ENCODE data around the gene MLIP.
"Not testable (repeated sequence)": the region's sequence is repeated elsewhere in the genome, so short reads cannot be mapped to it uniquely, and the experiment has no call there.

The MLIP gene

DNA sequence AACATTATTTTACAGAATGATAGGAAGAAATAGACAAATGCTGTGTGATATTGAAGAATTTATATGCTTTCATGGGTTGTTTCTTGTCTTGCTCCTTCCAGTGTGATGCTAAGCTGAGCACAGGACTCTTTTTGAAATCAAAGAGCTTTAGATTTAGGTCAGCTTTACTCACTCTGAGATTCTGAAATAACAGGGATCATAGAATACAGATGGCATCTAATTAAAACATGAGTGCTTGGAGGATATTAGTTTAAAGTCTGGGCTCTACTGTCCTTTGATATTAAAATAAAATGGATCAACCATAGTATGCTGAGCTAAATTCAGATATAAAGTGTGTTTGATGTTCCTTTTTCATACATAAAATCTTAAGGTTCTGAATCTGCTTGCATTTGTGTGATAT is 29.6 kb downstream of the MLIP start:
- DNase-seq (ENCODE audit: low read depth): no peak

DNA sequence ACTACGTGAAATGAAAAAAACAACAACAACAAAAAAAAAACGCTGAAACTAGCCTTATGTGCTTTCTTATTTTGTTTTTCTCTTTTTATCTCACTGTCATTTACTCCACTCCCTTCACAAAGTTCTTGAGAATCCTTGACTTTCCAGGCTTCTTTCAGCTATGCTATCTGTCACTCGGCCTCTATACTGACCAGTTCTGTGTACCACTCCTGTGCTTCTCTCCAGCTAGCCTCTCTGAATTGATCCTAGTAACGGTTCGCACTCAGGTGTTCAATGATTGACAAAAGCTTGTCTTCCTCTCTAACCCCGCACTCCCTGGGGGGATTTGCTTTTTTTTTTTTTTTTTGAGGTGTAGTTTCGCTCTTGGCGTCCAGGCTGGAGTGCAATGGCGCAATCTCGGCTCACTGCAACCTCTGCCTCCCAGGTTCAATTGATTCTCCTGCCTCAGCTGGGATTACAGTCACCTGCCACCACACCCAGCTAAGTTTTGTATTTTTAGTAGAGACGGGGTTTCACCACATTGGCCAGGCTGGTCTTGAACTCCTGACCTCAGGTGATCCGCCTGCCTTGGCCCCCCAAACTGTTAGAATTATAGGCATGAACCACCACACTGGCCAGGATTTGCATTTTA is 31.8 kb downstream of the MLIP start:
- DNase-seq (ENCODE audit: low read depth): no peak

GRCh38 chr6:54151861-54152260 is 40.6 kb downstream of the MLIP start:
- DNase-seq (ENCODE audit: low read depth): no peak

- DNase-seq (ENCODE audit: low read depth): no peak
Observed at GRCh38 chr6:54156650-54157250, 45.5 kb downstream of the MLIP start.

DNA sequence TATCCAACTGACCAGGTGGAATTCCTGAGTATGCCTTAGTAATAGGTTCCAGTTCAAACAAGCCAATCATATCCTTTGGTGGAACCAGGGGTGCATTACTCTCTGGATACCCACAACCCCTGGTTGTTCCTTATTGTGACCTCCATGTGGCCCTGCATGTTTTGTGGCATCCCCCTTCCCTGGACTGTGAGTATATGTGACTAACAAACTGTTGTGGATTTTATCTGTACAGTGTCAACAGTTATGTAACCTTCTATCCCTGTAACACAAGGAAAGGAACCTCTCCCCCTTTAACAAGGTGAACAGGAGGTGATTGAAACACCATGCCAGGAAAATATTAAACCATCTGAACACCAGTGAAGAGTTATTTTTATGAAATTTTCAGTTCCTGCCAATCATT is 46.2 kb downstream of the MLIP start:
- no peak for DNase-seq (ENCODE audit: low read depth)

- DNase-seq (ENCODE audit: low read depth): no peak
Observed at GRCh38 chr6:54173089-54173488, 61.8 kb downstream of the MLIP start.

DNA sequence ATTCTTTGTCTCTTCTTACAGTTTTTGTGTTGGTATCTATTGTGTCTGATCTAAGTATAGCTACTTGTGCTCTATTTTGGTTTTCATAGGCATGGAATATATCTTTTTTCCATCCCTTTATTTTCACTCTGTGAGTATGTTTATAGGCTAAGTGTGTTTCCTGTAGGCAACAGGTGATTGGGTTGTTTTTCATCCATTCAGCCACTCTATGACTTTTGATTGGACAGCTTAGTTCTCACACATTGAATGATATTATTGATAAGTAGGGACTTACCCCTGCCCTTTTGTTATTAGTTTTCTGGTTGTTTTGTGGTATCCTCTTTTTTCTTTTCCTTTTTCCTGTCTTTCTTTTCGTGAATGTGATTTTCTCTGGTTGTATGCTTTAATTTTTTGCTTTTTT is 67.9 kb downstream of the MLIP start:
- no peak for DNase-seq (ENCODE audit: low read depth)

- no peak for DNase-seq (ENCODE audit: low read depth)
Observed at GRCh38 chr6:54183616-54184015, 72.4 kb downstream of the MLIP start.

- no peak for DNase-seq (ENCODE audit: low read depth)
Observed at GRCh38 chr6:54185885-54186284, 74.6 kb downstream of the MLIP start.

GRCh38 chr6:54188846-54189245 is 77.6 kb downstream of the MLIP start:
- no peak for DNase-seq (ENCODE audit: low read depth)

DNA sequence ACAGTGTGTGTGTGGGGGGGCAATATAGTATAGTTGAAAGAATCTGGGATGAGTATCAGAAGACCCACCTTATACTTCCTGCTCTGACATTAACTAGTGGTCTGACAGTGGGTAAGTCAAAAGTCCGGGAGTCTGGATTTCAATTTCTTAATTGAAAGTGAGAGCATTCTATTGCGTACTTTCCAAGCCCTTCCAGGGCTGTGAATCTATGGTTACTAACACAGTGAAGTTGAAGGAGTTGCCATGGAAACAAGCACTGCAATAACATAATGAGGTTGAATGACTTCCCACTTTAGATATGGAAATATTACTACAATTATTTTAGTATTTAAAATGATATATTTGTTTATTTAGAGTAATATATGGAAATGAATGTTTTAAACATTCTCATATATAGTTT is 80.2 kb downstream of the MLIP start:
- DNase-seq (ENCODE audit: low read depth): no peak

- DNase-seq (ENCODE audit: low read depth): no peak
Observed at GRCh38 chr6:54192993-54193392, 81.8 kb downstream of the MLIP start.

- DNase-seq (ENCODE audit: low read depth): no peak
Observed at GRCh38 chr6:54193560-54193959, 82.3 kb downstream of the MLIP start.

DNA sequence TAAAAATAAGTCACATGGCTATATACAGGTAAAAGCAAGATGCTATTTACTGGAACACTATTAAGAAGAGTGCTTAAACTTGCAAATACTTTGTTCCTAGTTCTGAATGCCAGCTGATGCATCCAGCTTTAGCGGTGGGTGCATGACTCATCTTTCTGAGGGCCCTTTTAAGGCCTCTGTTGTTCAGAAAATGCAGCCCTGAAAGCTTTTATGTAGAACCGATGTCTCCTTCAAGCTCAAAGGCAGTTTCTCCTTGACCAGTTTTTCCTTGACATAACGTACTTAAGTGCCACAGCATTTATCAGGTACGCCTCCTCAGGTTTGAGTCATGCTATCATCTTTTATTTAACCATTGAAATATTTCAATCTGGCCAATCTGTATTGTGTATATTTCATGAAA is 82.8 kb downstream of the MLIP start:
- no peak for DNase-seq (ENCODE audit: low read depth)

DNA sequence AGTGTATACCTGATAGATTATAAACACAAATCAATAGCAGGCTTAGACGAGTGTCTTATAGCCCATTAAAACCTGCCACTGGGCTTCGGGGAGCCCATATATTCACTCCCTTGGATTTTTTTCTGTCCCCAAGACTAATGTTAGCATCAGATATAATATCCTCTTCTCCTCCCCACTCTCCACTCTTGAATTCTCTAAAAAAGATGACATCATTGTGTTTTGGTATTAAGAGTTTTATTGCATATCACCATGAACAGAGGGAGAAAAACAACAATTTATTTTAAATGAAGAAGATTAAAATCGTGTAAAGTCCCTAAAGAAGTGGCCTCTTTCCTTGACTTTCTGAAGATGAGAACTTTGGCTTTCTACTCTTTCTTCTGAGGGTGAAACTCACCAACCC is 84.4 kb downstream of the MLIP start:
- no peak for DNase-seq (ENCODE audit: low read depth)

DNA sequence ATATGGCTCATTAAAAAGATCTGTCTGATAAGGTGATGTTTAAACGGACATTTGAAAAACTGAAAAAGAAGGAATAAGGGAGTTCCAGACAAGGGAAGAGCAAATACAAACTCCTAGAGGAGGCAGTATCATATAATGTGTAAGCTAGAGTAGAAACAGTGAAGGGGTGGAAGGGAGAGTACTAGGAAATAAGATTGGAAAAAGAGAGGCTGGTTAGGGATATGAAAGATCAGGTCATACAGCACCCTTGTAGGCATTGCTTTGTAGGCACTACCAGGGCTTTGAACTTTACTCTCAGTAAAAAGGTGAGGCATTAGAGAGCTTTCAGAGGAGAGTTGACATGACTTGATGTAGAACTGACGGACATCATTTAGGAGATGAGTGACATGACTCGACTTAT is 85.7 kb downstream of the MLIP start:
- no peak for DNase-seq (ENCODE audit: low read depth)

GRCh38 chr6:54198134-54198533 is 86.9 kb downstream of the MLIP start:
- no peak for DNase-seq (ENCODE audit: low read depth)

GRCh38 chr6:54203474-54204035 is 92.3 kb downstream of the MLIP start:
- not testable (repeated sequence) for DNase-seq (ENCODE audit: low read depth)

DNA sequence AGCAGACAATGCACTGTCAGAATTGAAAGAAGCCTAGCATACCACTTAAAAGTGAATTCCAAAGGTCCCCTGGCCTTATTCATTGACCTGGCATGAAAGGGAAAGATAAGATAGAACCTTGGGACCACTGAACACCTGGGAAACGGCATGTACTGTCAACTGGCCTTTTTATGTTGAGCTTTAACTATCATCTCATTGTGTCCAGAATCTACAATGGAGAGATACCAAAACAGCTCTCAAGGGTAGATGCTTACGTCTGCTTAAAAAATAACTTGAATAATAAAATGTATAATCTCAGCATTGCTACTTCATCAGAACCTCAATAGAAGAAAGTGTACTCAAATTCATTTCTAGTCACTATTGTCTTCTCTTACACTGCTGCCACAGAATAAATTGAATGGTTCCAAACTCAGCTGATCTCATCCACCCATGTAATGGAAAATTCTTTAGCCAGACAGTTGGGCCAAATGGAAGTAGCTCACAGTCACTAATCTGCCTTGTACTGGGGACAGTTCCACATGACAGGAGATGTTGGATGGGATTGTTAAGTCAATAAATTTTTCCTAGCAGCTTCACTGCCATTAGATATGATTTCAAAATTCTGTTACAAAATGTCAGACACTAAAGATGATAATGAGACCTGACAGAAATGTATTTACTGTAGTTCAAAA is 93.8 kb downstream of the MLIP start:
- no peak for DNase-seq (ENCODE audit: low read depth)

DNA sequence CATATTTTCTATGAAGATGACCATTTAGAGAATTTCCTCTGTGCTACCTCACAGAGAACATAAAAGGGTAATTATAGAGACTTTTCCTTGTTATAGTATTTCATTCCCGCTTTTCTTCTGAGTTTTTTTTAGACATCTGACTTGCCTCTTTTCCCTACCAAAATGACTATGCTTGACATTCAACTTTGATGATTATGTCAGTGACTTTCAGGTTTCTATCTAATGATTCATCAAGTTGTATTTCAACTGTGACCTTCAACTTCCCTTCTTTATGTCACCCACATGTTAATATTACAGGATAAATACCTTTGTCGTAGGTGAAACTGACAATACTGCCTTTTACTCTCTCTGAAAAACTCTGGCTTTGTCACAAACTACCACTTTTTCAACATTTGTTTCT is 95.3 kb downstream of the MLIP start:
- no peak for DNase-seq (ENCODE audit: low read depth)

GRCh38 chr6:54209983-54210382 is 98.7 kb downstream of the MLIP start:
- not testable (repeated sequence) for DNase-seq (ENCODE audit: low read depth)

DNA sequence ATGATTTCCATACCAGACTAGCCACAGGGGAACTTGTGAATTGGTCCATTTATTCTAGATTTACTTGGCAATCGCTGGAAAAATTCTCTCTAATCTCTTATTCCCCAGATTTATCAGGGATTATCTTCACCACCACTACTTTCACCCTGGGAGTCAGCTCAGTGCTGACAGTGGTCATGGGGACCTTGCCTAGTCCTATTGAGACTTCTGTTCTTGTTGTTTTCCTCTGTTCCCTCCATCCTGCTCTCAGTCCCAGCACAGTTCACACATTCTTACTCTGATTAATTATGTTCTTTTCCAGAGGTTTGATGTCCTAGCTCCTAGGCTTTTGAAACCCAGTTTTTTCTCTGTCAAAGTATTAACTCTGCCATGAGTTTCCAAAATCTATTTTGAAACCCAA is 103.0 kb downstream of the MLIP start:
- DNase-seq (ENCODE audit: low read depth): no peak

GRCh38 chr6:54216336-54216735 is 105.1 kb downstream of the MLIP start:
- DNase-seq (ENCODE audit: low read depth): no peak
